ENCODE data around the gene EARS2.

EARS2 gene

GRCh38 chr16:23521037-23521743, 36.0 kb downstream of the EARS2 start:
- H3K4me2 ChIP-seq (ENCODE audit: low read depth, low read length) = no peak overlapping the region
- DNase-seq = no peak
- H3K9me3 ChIP-seq (replicated peaks; ENCODE audit: insufficient read depth, low read length) = no peaks in the 10 kb centered on the region
- no peaks in the 10 kb centered on the region for H3K27me3 ChIP-seq (replicated peaks; ENCODE audit: insufficient read depth, low read length)
- H3K9ac ChIP-seq (ENCODE audit: low read length) = no peak overlapping the region
- H3K9me2 ChIP-seq (replicated peaks; ENCODE audit: insufficient read depth, low read length) = no peaks in the 10 kb centered on the region
- TF ChIP-seq CTCF (IDR thresholded peaks at IDR 0.05; ENCODE audit: low read length) (no peak), EZH2phosphoT487 (IDR thresholded peaks at IDR 0.05; ENCODE audit: low read length) (no peak), EZH2 (optimal IDR thresholded peaks at IDR 0.05; ENCODE audit: low read depth, low read length) (no peak)
- H3K4me3 ChIP-seq (ENCODE audit: low read length) = no peak overlapping the region
- H3K79me2 ChIP-seq (ENCODE audit: low read length) = no peaks in the 10 kb centered on the region
- H3K27ac ChIP-seq (ENCODE audit: low read length) = no peak overlapping the region
- 0 out of 2 replicates have a peak, but pooled peaks cover 13% of the 10 kb centered on the region for H3K36me3 ChIP-seq (replicated peaks; ENCODE audit: insufficient read depth, low read length)
- no peak overlapping the region for H2AFZ ChIP-seq (ENCODE audit: low read length)
- H3K4me1 ChIP-seq (ENCODE audit: low read length) = no peaks in the 10 kb centered on the region
- H3F3A ChIP-seq (ENCODE audit: insufficient read depth, low read length) = no peaks in the 10 kb centered on the region
- no peaks in the 10 kb centered on the region for H4K20me1 ChIP-seq (ENCODE audit: insufficient read depth, low read length)

GRCh38 chr16:23520500-23520899, 36.6 kb downstream of the EARS2 start:
- Histone ChIP-seq H3F3A (ENCODE audit: insufficient read depth, low read length) (no peaks in the 10 kb centered on the region), H3K36me3 (replicated peaks; ENCODE audit: insufficient read depth, low read length) (0 out of 2 replicates have a peak, but pooled peaks cover 13% of the 10 kb centered on the region), H3K9ac (ENCODE audit: low read length) (no peak overlapping the region), H3K4me1 (ENCODE audit: low read length) (no peaks in the 10 kb centered on the region), H3K79me2 (ENCODE audit: low read length) (no peaks in the 10 kb centered on the region), H3K4me2 (ENCODE audit: low read depth, low read length) (no peak overlapping the region), H2AFZ (ENCODE audit: low read length) (no peak overlapping the region), H4K20me1 (ENCODE audit: insufficient read depth, low read length) (no peaks in the 10 kb centered on the region), H3K9me3 (replicated peaks; ENCODE audit: insufficient read depth, low read length) (no peaks in the 10 kb centered on the region), H3K9me2 (replicated peaks; ENCODE audit: insufficient read depth, low read length) (no peaks in the 10 kb centered on the region), H3K4me3 (ENCODE audit: low read length) (no peak overlapping the region), H3K27me3 (replicated peaks; ENCODE audit: insufficient read depth, low read length) (no peaks in the 10 kb centered on the region), H3K27ac (ENCODE audit: low read length) (no peak overlapping the region)
- TF ChIP-seq EZH2phosphoT487 (IDR thresholded peaks at IDR 0.05; ENCODE audit: low read length) = no peak
- no peak for TF ChIP-seq EZH2 (optimal IDR thresholded peaks at IDR 0.05; ENCODE audit: low read depth, low read length)
- TF ChIP-seq CTCF (IDR thresholded peaks at IDR 0.05; ENCODE audit: low read length) = no peak
- DNase-seq = no peak

GRCh38 chr16:23519282-23519681, 37.9 kb downstream of the EARS2 start:
- no peaks in the 10 kb centered on the region for H3K9me2 ChIP-seq (replicated peaks; ENCODE audit: insufficient read depth, low read length)
- H3K36me3 ChIP-seq (replicated peaks; ENCODE audit: insufficient read depth, low read length) = 0 out of 2 replicates have a peak, but pooled peaks cover 6% of the 10 kb centered on the region
- H3K9ac ChIP-seq (ENCODE audit: low read length) = no peak overlapping the region
- H3K9me3 ChIP-seq (replicated peaks; ENCODE audit: insufficient read depth, low read length) = no peaks in the 10 kb centered on the region
- no peaks in the 10 kb centered on the region for H3F3A ChIP-seq (ENCODE audit: insufficient read depth, low read length)
- no peak overlapping the region for H2AFZ ChIP-seq (ENCODE audit: low read length)
- no peak overlapping the region for H3K27ac ChIP-seq (ENCODE audit: low read length)
- no peak for DNase-seq
- no peak overlapping the region for H3K4me3 ChIP-seq (ENCODE audit: low read length)
- no peaks in the 10 kb centered on the region for H3K79me2 ChIP-seq (ENCODE audit: low read length)
- no peak overlapping the region for H3K4me2 ChIP-seq (ENCODE audit: low read depth, low read length)
- TF ChIP-seq EZH2 (optimal IDR thresholded peaks at IDR 0.05; ENCODE audit: low read depth, low read length) = no peak
- TF ChIP-seq CTCF (IDR thresholded peaks at IDR 0.05; ENCODE audit: low read length) = no peak
- no peak for TF ChIP-seq EZH2phosphoT487 (IDR thresholded peaks at IDR 0.05; ENCODE audit: low read length)
- no peaks in the 10 kb centered on the region for H3K4me1 ChIP-seq (ENCODE audit: low read length)
- no peaks in the 10 kb centered on the region for H3K27me3 ChIP-seq (replicated peaks; ENCODE audit: insufficient read depth, low read length)
- no peaks in the 10 kb centered on the region for H4K20me1 ChIP-seq (ENCODE audit: insufficient read depth, low read length)
